ENCODE measurements around the gene MINDY3. TPM values are rescaled to one million over a fixed set of nuclear protein-coding genes. Genes with fewer than 3 reads are reported as not detected.

MINDY3 gene
- total RNA-seq, 1 experiment from 2014 or later, result 11.3 TPM

- TF ChIP-seq, protein P1, sequence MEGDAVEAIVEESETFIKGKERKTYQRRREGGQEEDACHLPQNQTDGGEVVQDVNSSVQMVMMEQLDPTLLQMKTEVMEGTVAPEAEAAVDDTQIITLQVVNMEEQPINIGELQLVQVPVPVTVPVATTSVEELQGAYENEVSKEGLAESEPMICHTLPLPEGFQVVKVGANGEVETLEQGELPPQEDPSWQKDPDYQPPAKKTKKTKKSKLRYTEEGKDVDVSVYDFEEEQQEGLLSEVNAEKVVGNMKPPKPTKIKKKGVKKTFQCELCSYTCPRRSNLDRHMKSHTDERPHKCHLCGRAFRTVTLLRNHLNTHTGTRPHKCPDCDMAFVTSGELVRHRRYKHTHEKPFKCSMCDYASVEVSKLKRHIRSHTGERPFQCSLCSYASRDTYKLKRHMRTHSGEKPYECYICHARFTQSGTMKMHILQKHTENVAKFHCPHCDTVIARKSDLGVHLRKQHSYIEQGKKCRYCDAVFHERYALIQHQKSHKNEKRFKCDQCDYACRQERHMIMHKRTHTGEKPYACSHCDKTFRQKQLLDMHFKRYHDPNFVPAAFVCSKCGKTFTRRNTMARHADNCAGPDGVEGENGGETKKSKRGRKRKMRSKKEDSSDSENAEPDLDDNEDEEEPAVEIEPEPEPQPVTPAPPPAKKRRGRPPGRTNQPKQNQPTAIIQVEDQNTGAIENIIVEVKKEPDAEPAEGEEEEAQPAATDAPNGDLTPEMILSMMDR (IDR thresholded peaks at IDR 0.05), result no peak
- TF ChIP-seq MXD4 (CRISPR knock-in tag; IDR thresholded peaks at IDR 0.05; ENCODE audit: borderline replicate concordance), result no peak
- TF ChIP-seq NR1H2 (CRISPR knock-in tag; IDR thresholded peaks at IDR 0.05), result no peak
- no peak for TF ChIP-seq SOX15 (CRISPR knock-in tag; IDR thresholded peaks at IDR 0.05)
- TF ChIP-seq, protein P2, sequence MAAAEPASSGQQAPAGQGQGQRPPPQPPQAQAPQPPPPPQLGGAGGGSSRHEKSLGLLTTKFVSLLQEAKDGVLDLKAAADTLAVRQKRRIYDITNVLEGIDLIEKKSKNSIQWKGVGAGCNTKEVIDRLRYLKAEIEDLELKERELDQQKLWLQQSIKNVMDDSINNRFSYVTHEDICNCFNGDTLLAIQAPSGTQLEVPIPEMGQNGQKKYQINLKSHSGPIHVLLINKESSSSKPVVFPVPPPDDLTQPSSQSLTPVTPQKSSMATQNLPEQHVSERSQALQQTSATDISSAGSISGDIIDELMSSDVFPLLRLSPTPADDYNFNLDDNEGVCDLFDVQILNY (CRISPR knock-in tag; IDR thresholded peaks at IDR 0.05), result no peak
- TF ChIP-seq TCF7 (CRISPR knock-in tag; IDR thresholded peaks at IDR 0.05; ENCODE audit: low read depth), result no peak
- TF ChIP-seq IRF2 (CRISPR knock-in tag; IDR thresholded peaks at IDR 0.05; ENCODE audit: borderline replicate concordance, low read depth), result no peak
- TF ChIP-seq JUN (CRISPR knock-in tag; IDR thresholded peaks at IDR 0.05), result no peak
- TF ChIP-seq, protein P3, sequence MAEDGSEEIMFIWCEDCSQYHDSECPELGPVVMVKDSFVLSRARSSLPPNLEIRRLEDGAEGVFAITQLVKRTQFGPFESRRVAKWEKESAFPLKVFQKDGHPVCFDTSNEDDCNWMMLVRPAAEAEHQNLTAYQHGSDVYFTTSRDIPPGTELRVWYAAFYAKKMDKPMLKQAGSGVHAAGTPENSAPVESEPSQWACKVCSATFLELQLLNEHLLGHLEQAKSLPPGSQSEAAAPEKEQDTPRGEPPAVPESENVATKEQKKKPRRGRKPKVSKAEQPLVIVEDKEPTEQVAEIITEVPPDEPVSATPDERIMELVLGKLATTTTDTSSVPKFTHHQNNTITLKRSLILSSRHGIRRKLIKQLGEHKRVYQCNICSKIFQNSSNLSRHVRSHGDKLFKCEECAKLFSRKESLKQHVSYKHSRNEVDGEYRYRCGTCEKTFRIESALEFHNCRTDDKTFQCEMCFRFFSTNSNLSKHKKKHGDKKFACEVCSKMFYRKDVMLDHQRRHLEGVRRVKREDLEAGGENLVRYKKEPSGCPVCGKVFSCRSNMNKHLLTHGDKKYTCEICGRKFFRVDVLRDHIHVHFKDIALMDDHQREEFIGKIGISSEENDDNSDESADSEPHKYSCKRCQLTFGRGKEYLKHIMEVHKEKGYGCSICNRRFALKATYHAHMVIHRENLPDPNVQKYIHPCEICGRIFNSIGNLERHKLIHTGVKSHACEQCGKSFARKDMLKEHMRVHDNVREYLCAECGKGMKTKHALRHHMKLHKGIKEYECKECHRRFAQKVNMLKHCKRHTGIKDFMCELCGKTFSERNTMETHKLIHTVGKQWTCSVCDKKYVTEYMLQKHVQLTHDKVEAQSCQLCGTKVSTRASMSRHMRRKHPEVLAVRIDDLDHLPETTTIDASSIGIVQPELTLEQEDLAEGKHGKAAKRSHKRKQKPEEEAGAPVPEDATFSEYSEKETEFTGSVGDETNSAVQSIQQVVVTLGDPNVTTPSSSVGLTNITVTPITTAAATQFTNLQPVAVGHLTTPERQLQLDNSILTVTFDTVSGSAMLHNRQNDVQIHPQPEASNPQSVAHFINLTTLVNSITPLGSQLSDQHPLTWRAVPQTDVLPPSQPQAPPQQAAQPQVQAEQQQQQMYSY (CRISPR knock-in tag; IDR thresholded peaks at IDR 0.05), result no peak
- no peak for TF ChIP-seq CBFB (CRISPR knock-in tag; IDR thresholded peaks at IDR 0.05; ENCODE audit: low read depth)
Measured at GRCh38 chr10:15751046-15751445, 109.3 kb downstream of the MINDY3 start (continued).

DNA sequence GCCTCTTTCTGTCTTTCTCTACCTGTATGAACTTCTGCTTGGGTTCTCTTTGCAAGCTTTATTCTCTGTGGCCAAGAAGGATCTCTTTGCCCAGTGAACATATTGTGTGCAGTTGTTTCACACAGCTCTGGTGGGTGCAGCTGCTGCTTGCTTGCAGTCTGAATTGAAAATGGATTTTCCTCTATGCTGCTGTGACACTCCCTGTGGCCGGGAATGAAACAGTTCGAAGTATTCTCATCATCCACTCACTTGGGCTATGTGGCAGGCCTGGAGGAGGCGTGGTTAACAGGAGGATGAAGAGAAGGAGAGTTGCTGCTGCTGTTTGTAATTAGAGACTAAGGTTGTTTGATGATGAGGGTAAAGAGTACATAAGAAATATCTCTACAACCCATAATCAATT, 112.2 kb downstream of the MINDY3 start:
- ChIA-PET CTCF (no interaction called here), POLR2A (no interaction called here)
- no peak for ATAC-seq
- no peaks in the 10 kb centered on the region for H3K27me3 Mint-ChIP-seq (ENCODE audit: low read depth)
- no peaks in the 10 kb centered on the region for H3K9me3 Mint-ChIP-seq
- no peaks in the 10 kb centered on the region for H3K4me1 Mint-ChIP-seq
- H3K36me3 Mint-ChIP-seq, result no peaks in the 10 kb centered on the region
- DNase-seq (ENCODE audit: low spot score), result no peak
- TF ChIP-seq NR2C2 (CRISPR knock-in tag; IDR thresholded peaks at IDR 0.05), result no peak
- no peak for TF ChIP-seq ZNF219 (CRISPR knock-in tag; IDR thresholded peaks at IDR 0.05; ENCODE audit: borderline replicate concordance)
- no peak overlapping the region for H3K4me3 Mint-ChIP-seq
- H3K27ac Mint-ChIP-seq, result no peak overlapping the region

GRCh38 chr10:15747632-15748031, 112.7 kb downstream of the MINDY3 start:
- Mint-ChIP-seq H3K4me1 (no peaks in the 10 kb centered on the region), H3K27ac (no peak overlapping the region), H3K4me3 (no peak overlapping the region), H3K27me3 (ENCODE audit: low read depth) (no peaks in the 10 kb centered on the region), H3K9me3 (no peaks in the 10 kb centered on the region), H3K36me3 (no peaks in the 10 kb centered on the region)
- DNase-seq (ENCODE audit: low spot score) (no peak), ATAC-seq (no peak)
- POLR2A ChIA-PET, result no interaction called here
- CTCF ChIA-PET, result interaction anchor here (0.7 kb wide), 1 partner anchor 28 kb away, joined by 3 read pairs; the partner anchor contains the start of gene ITGA8
- TF ChIP-seq FOXP4 (CRISPR knock-in tag; IDR thresholded peaks at IDR 0.05) (no peak), SMAD3 (CRISPR knock-in tag; IDR thresholded peaks at IDR 0.05; ENCODE audit: borderline replicate concordance) (no peak), CREM (CRISPR knock-in tag; IDR thresholded peaks at IDR 0.05) (no peak), ZNF317 (CRISPR knock-in tag; IDR thresholded peaks at IDR 0.05; ENCODE audit: borderline replicate concordance, low read depth) (no peak), FOXP1 (CRISPR knock-in tag; IDR thresholded peaks at IDR 0.05; ENCODE audit: borderline replicate concordance) (no peak), SP1 (CRISPR knock-in tag; conservative IDR thresholded peaks at IDR 0.05) (no peak), MLX (CRISPR knock-in tag; IDR thresholded peaks at IDR 0.05) (no peak)
- TF ChIP-seq, protein P4, sequence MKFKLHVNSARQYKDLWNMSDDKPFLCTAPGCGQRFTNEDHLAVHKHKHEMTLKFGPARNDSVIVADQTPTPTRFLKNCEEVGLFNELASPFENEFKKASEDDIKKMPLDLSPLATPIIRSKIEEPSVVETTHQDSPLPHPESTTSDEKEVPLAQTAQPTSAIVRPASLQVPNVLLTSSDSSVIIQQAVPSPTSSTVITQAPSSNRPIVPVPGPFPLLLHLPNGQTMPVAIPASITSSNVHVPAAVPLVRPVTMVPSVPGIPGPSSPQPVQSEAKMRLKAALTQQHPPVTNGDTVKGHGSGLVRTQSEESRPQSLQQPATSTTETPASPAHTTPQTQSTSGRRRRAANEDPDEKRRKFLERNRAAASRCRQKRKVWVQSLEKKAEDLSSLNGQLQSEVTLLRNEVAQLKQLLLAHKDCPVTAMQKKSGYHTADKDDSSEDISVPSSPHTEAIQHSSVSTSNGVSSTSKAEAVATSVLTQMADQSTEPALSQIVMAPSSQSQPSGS (CRISPR knock-in tag; IDR thresholded peaks at IDR 0.05; ENCODE audit: borderline replicate concordance, low read depth), result no peak
- TF ChIP-seq, protein P5, sequence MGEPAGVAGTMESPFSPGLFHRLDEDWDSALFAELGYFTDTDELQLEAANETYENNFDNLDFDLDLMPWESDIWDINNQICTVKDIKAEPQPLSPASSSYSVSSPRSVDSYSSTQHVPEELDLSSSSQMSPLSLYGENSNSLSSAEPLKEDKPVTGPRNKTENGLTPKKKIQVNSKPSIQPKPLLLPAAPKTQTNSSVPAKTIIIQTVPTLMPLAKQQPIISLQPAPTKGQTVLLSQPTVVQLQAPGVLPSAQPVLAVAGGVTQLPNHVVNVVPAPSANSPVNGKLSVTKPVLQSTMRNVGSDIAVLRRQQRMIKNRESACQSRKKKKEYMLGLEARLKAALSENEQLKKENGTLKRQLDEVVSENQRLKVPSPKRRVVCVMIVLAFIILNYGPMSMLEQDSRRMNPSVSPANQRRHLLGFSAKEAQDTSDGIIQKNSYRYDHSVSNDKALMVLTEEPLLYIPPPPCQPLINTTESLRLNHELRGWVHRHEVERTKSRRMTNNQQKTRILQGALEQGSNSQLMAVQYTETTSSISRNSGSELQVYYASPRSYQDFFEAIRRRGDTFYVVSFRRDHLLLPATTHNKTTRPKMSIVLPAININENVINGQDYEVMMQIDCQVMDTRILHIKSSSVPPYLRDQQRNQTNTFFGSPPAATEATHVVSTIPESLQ (CRISPR knock-in tag; IDR thresholded peaks at IDR 0.05), result no peak

All from WTC11 (cell line).